NCI-H2081 treated with DMSO at 0.1 percent for 48 hours (cell line): Measurements from ENCODE around the gene EHBP1L1.
"Not testable (repeated sequence)": the region's sequence is repeated elsewhere in the genome, so short reads cannot be mapped to it uniquely, and the experiment has no call there.

Experiments
- DNase-seq: peaks from one replicate; lab custom pipeline; 2025; lab: John Stamatoyannopoulos, UW

EHBP1L1 gene

DNA sequence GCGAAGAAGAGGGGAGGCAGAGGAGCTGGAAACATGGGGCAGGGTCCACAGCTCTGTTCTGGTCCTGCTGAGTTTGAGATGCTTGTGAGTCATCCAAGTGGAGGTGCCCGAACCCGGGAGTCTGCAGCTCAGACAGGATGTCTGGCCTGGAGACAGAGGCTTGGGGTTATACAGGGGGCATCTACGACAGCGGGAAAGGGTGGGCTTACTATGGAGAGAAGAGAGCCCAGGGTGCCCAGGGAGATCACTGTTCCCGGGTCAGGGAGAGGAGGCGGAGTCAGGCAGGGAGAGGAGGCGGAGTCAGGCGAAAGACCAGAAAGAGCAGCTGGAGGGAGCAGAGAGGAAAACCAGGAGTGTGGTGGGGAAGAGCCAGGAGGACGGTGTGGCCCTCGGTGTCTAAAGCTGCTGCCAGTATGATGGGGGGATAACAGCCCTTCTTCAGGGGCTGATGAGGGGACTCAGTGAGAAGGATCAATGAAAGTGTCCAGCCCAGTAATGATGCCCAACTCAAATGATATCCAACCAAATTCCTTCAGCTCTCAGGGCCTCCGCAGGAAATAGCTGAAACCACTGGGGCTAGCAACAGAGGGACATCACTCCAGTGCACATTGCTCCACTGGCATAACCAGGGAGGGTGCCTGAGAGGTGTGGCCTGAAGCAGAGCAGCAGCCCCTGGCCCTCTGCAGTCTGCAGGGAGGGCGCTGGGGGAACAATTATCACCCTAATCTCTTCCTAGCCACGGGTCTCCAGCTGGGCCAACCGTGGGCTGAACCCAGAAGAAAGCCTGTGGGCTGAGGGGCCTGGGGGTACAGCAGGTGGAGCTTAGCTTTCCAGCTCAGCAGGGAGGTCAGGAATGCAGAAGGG lies 15.1 kb upstream of the EHBP1L1 start:
- DNase-seq = no peak

DNA sequence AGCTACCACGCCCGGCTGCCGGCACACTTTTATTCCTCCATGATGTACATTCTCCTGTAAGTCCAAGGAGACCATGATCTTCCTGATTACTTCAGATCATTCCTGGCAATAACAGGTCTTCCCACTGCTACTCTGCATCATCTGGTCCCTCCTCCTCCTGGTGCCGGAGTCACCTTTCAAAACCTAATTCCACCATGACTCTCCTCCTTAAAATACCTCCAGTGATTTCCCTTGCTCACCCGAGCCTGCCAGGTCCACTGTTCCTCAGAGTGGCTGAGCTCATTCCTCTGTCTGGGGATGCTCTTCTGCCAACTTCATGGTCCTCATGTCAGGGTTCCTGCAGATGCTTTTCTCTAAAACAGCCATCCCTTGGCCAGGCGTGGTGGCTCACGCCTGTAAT lies 13.8 kb upstream of the EHBP1L1 start:
- DNase-seq = no peak

DNA sequence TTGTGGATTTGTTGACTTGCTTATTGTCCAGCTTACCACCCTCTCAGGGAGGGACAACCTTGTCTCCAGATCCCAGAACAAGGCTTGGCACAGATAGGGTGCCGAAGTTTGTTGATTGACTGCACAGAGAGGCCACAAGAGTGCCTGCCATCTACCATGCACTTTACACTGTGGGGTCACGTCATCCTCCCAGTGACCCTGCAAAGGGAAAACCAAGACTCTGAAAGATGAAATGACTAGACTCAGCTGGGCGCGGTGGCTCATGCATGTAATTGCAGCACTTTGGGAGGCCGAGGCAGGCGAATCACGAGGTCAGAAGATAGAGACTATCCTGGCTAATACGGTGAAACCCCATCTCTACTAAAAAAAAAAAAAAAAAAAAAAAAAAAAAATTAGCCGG lies 13.1 kb upstream of the EHBP1L1 start:
- no peak for DNase-seq

DNA sequence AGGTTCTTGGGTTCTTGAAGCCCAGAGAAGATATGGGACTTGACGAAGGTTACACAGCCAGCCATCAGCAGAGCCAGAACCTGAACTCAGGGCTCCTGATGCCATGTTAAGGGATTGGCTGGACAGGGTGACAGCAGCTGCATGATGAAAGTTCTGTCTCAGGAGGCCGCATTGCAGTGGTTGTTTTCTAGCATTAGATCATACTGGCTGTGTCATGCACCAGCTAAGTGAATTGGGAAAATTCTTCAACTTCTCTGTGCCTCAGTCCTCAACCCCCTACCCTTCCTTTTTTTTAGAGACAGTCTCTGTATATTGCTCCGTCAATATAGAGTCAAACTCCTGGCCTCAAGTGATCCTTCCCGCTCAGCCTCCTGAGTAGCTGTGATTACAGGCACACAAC lies 12.3 kb upstream of the EHBP1L1 start:
- DNase-seq = no peak

DNA sequence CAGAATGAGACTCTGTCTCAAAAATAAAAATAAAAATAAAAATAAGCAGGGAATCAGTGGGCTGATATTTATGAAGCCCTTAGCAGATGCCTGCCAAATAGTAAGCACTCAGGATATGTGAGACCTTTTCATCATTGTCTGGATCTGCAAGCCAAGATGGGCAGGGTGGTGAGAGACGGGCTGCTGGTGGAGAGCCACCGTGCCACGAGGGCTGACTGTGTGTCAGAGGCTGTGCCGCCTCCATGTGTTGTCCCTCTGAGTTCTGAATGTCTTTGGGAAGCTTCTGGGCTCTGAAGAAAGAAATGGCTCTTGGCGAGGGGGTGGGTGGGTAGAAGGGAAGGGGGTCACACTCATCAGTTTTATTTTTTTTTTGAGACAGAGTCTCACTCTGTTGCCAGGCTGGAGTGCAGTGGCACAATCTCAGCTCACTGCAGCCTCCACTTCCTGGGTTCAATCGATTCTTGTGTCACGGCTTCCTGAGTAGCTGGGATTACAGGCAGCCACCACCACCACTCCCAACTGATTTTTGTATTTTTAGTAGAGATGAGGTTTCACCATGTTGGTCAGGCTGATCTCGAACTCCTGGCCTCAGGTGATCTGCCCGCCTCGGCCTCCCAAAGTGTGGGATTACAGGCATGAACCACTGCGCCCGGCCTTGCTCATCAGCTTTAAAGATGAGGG lies 10.8 kb upstream of the EHBP1L1 start:
- DNase-seq = not testable (repeated sequence)

DNA sequence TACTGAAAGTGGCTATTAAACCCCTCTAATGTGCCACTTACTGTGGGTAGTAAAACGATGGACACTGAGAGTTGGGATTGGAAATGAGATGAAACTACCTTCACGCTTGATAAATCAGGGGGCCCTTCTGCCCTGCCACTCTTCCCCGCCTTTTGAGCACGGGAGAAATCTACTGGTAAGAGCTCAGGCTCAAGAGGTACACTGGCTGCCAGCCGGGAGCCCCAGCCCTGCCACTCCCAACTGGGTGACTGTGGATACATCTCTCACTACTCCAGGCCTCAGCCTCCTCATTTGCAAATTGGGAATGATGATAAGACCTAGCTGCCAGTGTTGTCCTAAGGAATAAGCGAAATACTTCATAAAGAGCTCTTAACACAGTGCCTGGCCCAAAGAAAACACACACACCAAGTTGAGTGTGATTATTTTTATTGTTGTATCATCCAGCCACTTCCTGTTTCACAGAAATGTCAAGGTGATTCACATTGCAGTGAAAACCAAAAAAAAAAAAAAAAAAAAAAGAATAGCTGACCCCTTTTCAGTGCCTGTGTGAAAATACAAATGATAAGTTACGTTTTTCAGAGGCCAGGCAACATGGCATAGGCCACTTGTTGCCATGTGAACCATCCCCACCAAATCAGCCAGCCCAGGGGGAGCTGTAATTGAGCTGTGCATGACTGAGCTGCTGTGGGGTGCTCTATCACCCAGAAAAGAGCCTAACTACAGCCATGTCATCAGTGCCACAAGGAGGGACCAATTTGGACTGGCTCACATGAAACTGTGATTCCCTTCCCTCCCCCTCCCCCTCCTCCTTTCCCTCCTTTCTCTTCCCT lies 10.0 kb upstream of the EHBP1L1 start:
- DNase-seq = no peak

DNA sequence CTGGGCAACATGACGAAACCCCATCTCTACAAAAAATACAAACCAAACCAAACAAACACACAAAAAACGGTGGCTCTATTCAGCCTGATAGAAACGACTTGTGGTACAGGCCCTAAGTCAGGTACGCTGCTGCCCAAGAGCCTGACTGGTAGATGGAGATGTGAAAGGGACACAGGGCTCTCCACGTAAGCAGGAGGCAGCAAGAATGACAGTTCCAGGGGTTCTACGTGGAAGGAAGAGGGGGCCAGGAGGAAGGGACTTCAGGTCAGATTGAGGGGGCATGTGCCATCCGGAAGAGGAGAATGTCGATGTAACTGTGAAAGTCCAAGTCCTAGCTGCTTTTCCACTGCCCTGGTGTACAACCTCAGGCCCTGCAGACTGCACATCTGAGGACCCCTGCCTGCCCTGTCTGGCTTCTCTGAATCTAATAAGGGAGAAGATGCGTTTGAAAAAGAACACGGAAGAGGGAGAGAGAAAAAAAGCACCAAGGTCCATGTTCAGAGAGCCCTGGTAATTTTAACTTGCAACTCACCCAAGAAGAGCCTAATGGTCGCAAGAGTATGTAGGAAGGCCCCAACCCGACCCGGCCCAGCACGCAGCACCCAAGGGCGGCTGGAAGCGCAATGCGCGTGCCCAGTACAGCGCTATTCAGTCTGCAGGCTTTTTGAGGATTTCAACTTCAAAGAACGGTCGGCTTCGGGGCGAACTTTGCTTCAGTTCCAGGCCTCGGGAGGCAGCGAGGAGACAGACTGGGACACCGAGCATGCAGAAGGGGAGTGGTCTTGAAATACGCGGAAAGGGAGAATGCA lies 6.5 kb upstream of the EHBP1L1 start:
- DNase-seq = no peak

DNA sequence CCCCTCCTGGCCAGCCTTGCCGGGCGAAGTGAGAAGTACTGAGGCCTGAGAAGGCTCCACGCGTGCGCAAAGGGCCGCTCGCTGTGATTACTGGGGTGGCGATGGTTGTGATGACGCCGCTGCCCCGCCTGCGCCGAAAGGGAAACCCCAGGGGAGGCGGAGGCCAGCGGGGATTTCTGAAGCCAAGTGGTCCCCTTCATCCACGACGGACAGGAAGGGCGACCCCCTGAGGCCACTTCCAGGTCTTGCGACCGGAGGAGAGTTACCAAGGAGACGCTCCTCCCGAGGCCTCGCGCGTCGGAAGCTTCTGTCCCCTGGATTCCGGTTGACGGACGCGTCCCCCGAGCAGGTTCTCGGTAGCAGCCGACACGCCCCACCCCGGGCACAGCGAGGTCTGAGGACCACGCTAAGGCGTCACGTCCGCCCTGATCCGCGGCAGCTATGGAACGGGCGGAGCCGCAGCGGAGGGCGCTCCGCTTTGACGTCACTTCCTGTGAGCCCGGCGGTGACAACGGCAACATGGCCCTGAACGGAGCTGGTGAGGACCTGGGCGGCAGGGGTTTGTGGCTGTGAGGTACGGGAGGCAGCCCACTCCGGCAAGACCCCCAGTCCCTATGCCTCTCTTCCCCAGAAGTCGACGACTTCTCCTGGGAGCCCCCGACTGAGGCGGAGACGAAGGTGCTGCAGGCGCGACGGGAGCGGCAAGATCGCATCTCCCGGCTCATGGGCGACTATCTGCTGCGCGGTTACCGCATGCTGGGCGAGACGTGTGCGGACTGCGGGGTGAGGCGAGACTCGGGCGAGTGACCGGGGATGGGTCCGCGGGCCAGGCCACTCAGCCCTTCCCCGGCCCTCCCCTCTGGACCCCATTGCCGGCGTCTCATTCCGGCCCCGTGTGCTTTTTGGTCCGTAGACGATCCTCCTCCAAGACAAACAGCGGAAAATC lies 5.6 kb upstream of the EHBP1L1 start, which contains the start of gene ZNRD2:
TSS of gene ZNRD2 (plus strand) at position 505 of the 946 bp plus-strand sequence. CDS start at position 520, 15 bp downstream.
- DNase-seq = peak; percentile 80

DNA sequence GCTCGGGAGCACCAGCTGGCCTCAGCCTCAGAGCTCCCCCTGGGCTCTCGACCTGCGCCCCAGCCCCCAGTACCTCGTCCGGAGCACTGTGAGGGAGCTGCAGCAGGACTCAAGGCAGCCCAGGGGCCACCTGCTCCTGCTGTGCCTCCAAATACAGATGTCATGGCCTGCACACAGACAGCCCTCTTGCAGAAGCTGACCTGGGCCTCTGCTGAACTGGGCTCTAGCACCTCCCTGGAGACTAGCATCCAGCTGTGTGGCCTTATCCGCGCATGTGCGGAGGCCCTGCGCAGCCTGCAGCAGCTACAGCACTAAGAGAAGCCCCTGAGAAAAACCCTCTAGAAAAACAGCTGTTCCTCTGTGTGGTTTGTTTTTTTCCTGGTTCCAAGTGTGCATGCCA lies 4.4 kb upstream of the EHBP1L1 start:
- DNase-seq = no peak

DNA sequence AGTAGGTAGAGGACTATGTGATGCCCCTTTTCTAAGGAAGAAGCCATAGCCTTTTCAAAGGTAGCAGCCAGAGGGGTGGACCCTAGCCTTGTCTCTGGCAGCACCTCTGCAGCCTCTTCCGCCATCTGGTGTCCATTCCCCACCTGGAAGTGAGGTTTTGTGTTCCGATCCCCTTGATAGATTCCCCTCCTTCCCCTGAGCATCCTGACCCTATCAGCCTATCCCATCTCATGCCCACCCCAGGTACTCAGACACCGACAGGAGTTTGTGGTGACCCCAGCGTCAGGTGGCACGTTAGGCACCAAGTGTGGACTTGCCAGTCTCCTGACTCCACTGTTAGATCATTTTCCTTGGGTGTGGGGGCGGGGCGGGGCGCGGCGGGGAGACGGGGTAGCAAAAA lies 3.9 kb upstream of the EHBP1L1 start:
- no peak for DNase-seq

DNA sequence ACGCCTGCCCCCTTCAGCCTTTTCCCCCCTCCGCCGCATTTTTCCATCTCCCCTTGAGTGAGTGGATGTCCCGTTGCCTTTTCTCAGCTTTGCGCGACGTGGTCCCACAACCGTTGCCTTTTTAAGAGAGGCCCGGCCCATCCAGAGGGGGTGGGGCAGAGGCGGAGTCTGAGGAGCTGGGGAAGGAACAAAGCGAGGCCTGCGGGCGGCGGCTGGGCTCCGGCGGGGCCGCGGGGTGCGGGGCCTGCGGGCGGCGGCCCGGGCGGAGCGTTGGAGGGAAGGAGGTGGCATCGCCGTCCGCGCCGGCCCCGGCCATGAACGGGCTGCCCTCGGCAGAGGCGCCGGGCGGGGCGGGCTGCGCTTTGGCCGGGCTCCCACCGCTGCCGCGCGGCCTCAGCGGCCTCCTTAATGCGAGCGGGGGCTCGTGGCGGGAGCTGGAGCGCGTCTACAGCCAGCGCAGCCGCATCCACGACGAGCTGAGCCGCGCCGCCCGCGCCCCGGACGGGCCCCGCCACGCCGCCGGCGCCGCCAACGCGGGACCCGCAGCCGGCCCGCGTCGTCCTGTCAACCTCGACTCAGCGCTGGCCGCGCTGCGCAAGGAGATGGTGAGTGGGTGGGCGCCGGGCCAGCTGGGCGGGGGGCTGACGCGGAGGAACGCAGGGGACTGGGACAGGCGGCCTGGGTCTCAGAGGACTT lies 3.3 kb upstream of the EHBP1L1 start, which contains the start of gene FAM89B:
TSS of gene FAM89B (plus strand) at position 183 of the 696 bp plus-strand sequence. CDS start at position 315, 132 bp downstream.
- DNase-seq = no peak

DNA sequence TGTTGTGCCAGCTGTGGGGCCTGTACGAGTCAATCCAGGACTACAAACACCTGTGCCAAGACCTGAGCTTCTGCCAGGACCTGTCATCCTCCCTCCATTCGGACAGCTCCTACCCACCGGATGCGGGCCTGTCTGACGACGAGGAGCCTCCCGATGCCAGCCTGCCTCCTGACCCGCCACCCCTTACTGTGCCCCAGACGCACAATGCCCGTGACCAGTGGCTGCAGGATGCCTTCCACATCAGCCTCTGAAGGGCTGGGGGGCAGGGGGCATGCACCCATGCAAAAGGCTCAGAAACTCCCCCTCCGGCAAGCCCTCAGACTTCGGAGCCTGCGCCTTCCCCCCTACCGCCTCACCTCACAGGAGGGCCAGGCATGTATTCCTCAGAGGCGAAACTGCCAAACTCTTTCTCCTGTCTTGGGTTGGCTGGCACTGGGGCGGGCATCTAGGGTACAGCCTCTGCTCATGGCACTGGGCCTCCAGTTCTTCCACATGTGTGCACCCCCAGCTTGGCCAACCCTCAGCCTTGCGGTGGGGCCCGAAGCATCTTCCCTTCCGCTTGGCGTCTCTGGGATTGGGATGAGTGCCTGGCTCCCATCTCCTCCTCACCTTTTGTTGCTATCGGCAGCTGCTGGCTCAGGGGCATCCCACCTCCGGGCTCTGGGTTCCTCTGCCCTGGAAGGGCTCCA lies 2.3 kb upstream of the EHBP1L1 start:
- DNase-seq = no peak

DNA sequence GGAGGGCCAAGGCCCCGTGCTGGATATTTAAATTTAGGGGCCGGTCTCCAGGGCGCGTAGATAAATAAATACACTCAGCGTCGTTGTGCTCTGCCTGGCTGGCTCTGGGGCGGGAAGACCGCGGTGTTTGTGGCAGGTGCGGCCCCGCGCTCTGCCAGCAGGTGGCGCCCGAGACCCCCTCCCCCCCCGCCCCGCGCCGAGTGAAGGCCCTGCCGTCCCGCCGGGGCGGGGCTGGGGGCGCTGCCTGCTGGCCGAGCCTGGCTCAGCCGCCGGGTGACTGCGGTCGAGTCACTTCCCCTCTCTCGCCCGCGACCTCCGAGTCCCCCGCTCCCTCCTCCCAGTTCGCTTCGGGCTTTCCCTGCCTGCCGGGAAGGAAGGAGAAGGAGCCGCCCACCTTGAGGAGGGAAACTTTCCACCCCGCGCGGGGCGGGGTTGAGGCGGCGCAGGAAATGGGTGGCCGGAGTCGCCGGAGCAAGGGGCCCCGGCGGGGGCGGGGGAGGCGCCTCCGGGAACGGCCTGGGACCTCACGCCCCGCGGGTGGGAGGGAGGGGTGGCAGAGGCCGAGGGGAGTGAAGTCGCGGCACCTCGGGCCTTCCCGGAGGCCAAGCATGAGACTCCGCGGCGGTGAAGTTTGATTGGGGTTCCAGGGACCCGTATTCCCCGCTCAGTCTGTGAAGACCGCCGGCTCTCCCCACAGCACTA lies 1.6 kb upstream of the EHBP1L1 start:
- no peak for DNase-seq

DNA sequence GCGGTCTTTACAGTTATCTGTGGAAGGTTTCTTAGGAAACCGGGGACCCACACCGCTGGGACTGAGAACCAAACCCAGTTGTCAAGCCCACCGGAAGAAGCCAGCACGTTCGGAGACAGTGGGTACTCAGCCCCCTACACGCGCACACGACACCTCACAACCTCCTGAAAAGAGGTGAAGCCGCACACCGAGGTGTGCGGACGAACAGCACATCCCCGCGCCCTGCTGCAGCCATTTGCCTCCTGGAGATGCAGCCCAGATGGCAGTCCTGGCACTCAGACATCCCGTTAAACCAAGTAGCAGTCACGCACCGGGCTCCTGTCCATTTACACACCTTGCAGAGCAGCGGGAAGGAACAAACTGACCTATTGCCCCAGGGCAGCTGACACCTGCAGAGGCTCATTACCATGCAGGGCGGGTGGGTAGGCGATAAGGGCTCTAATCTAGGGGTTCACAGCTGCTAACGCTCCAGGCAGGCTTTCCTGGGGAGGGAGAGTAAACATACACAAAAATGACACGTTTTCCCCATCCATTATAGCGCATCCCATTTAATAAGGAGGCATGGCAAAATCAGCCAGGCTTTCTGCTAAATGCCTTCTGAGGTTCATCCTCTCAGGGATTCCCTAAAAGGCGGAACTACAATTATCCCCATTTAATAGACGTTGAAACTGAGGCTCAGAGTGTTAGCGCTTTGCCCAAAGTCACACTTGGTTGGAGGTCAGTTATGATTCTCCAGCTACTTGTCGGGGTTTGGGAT lies 864 bp upstream of the EHBP1L1 start:
- peak; percentile 35 for DNase-seq

DNA sequence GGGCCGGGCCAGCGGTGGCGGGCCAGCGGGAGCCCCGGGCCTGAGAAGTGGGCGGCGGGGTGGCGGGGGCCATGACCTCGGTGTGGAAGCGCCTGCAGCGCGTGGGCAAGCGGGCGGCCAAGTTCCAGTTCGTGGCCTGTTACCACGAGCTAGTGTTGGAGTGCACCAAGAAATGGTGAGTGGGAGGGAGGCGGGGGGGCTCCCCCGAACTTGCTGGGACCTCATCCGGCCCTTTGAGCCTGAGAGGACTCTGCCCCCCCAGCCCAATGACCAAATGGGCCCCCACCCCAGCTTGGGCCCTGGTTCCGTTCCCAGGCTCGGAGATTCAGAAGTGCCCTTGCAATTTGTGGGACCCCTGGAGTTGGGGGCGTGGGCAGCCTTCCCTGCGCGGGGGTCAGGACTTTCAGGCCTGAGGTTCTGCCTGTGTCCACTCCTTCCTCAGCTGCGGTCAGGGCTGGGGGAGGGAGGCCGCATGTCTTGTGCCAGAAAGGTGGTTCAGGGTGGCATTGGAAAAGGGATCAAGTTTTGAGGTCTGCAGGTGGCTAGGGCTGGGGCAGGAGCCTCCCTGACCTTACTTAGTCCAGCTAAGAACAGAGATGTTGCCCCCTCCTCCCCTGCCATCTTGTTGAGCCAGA lies 496 bp downstream of the EHBP1L1 start:
- no peak for DNase-seq

DNA sequence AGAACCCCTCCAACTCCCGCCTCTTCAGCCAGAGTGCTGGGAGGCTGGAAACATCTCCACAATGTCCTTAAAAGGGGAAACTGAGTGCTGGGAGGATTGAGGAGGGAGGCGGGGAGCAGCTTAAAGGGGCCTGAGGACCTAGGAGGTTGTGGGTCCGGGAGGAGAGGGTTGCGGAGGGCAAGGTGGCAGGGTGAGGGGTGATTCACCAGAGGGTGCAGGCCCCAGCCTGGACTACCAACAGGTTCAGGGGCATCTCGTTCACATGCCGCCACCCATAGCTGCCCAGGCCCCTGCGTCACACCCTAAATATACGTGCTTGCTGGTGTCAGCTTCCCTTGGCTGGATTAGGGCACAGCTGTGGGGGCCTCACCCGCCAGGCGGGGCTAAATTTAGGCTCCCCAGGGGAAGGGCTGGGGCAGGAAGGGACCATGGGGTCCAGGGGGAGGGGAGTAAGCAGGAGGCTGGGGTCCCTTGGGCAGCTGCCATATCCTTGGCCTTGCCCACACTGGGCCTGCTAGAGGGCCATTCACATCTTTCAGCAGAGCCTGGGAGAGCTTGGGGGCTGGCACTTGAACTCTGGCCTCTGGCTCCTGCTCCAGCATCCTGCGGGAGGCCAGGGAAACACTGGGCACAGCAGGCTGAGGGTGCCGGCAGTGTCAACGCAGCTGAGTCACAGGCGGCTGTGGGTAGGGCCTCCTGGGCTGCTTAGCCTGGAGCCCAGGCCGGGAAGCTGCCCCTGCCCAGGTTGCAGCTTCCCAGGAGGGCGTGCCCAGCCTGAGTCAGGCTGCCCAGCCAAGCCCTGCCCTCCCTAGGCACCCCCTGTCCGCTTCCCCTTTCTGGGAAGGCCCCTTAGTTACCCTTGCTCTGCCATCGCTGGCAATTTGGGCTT lies 1.3 kb downstream of the EHBP1L1 start:
- no peak for DNase-seq
